ENCODE results near the gene CRHR2.

DNA sequence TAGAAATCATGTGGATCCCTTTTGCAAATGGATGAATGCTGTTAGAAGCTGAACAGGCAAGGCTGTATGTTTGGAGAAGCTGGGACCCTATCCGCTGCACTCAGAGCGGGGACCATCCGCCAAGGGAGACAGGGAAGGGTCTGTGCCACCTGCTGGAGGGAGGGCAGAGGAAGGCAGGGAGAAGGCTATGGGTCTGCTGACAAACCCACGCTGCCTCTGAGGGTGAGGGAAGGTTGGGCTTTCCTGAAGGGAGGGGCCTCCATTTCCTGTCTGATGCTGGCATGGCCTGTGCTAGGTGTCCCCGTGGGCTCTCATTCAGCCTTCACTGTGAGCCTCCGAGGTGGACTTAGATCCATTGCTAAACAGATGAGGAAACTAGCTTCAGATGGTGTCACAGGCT is 5.3 kb upstream of the CRHR2 start:
- TF ChIP-seq, protein P1, sequence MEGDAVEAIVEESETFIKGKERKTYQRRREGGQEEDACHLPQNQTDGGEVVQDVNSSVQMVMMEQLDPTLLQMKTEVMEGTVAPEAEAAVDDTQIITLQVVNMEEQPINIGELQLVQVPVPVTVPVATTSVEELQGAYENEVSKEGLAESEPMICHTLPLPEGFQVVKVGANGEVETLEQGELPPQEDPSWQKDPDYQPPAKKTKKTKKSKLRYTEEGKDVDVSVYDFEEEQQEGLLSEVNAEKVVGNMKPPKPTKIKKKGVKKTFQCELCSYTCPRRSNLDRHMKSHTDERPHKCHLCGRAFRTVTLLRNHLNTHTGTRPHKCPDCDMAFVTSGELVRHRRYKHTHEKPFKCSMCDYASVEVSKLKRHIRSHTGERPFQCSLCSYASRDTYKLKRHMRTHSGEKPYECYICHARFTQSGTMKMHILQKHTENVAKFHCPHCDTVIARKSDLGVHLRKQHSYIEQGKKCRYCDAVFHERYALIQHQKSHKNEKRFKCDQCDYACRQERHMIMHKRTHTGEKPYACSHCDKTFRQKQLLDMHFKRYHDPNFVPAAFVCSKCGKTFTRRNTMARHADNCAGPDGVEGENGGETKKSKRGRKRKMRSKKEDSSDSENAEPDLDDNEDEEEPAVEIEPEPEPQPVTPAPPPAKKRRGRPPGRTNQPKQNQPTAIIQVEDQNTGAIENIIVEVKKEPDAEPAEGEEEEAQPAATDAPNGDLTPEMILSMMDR (conservative IDR thresholded peaks at IDR 0.05 in 1 of 2, IDR thresholded peaks at IDR 0.05 in 1 of 2; ENCODE audit: low read depth in 1 of 2, low read length in 2 of 2) = no peak
- TF ChIP-seq EZH2 (IDR thresholded peaks at IDR 0.05; ENCODE audit: low read length, missing control alignments) = no peak

Measured in fibroblast of lung (primary cell).